Liver (tissue), 9 donors: ENCODE data around the gene METTL15. TPM values are rescaled to one million over a fixed set of nuclear protein-coding genes. Genes with fewer than 3 reads are reported as not detected.

Experiments
- DNase-seq: peaks from one replicate; pipeline ENCODE4 v3.0.0-alpha.2; 2017; ENCODE audit warnings: low spot score
- H3K27ac ChIP-seq, 2 donors: one replicate each; pipeline ENCODE4 v1.7.0; 2013; ENCODE audit warnings: inconsistent platforms in 2 of 2, low read length in 2 of 2, control low read depth in 1 of 2, low read depth in 1 of 2, mild to moderate bottlenecking in 1 of 2
- H3K27me3 ChIP-seq, 4 donors: one replicate each; pipeline versions ENCODE4 v1.6.1 to v1.7.0; 2013; ENCODE audit warnings: low read length in 3 of 4, inconsistent platforms in 1 of 4, mild to moderate bottlenecking in 1 of 4, moderate library complexity in 1 of 4; ENCODE audit not compliant: control insufficient read depth in 4 of 4, insufficient read depth in 4 of 4
- H3K36me3 ChIP-seq, 4 donors: one replicate each; pipeline versions ENCODE4 v1.6.1 to v1.7.0; 2013; ENCODE audit warnings: low read length in 3 of 4, mild to moderate bottlenecking in 3 of 4, low read depth in 1 of 4, moderate library complexity in 1 of 4; ENCODE audit not compliant: control insufficient read depth in 4 of 4, insufficient read depth in 3 of 4
- H3K4me1 ChIP-seq, 4 donors: one replicate each; pipeline versions ENCODE4 v1.6.1 to v1.7.0; 2013; ENCODE audit warnings: low read length in 3 of 4, mild to moderate bottlenecking in 3 of 4, moderate library complexity in 1 of 4; ENCODE audit not compliant: control insufficient read depth in 4 of 4, insufficient read depth in 4 of 4
- H3K4me3 ChIP-seq, 3 donors: one replicate each; pipeline versions ENCODE4 v1.6.1 to v1.7.0; 2013; ENCODE audit warnings: low read length in 3 of 3, control low read depth in 1 of 3, low read depth in 1 of 3, mild to moderate bottlenecking in 1 of 3
- H3K9ac ChIP-seq, 2 donors: one replicate each; pipeline ENCODE4 v1.7.0; 2013; ENCODE audit warnings: low read length in 2 of 2, mild to moderate bottlenecking in 2 of 2, moderate library complexity in 2 of 2, control low read depth in 1 of 2, low read depth in 1 of 2
- H3K9me3 ChIP-seq, 4 donors: one replicate each; pipeline versions ENCODE4 v1.6.1 to v1.7.0; 2013; ENCODE audit warnings: low read length in 3 of 4; ENCODE audit not compliant: control insufficient read depth in 4 of 4
- EGR1 ChIP-seq, 2 donors: IDR thresholded peaks; 2 replicates each; pipeline ENCODE4 v1.6.1; 2016 to 2018; ENCODE audit warnings: antibody characterized with exemption in 2 of 2, low read depth in 2 of 2
- FOXA2 ChIP-seq: IDR thresholded peaks from 2 replicates; pipeline ENCODE4 v1.6.1; 2016; ENCODE audit warnings: antibody characterized with exemption
- HNF4A ChIP-seq, 2 donors: conservative IDR thresholded peaks; 2 replicates each; pipeline ENCODE4 v1.6.1; 2016; ENCODE audit warnings: antibody characterized with exemption in 2 of 2, mild to moderate bottlenecking in 2 of 2
- HNF4G ChIP-seq: IDR thresholded peaks from 2 replicates; pipeline ENCODE4 v1.6.1; 2016; ENCODE audit warnings: antibody characterized with exemption
- JUND ChIP-seq, 2 donors: IDR thresholded peaks; 2 replicates each; pipeline ENCODE4 v1.6.1; 2016; ENCODE audit warnings: antibody characterized with exemption in 2 of 2
- NR2F2 ChIP-seq: IDR thresholded peaks from 2 replicates; pipeline ENCODE4 v1.6.1; 2016; ENCODE audit warnings: antibody characterized with exemption
- RAD21 ChIP-seq, 2 donors: IDR thresholded peaks; 2 replicates each; pipeline ENCODE4 v1.6.1; 2016; ENCODE audit warnings: antibody characterized with exemption in 2 of 2, mild to moderate bottlenecking in 2 of 2
- RXRA ChIP-seq, 2 donors: IDR thresholded peaks; 2 replicates each; pipeline ENCODE4 v1.6.1; 2017 to 2018; ENCODE audit warnings: antibody characterized with exemption in 2 of 2, mild to moderate bottlenecking in 1 of 2
- SP1 ChIP-seq: IDR thresholded peaks from 2 replicates; pipeline ENCODE4 v1.6.1; 2018; ENCODE audit warnings: antibody characterized with exemption, mild to moderate bottlenecking
- YY1 ChIP-seq: IDR thresholded peaks from 2 replicates; pipeline ENCODE4 v1.6.1; 2016; ENCODE audit warnings: antibody characterized with exemption, mild to moderate bottlenecking
- WGBS: extraction: QIAGEN DNeasy Blood & Tissue Kit; methylation state at CpG from one replicate; pipeline ENCODE4 v1.1.7; 2013; 5-methylcytosine and 5-hydroxymethylcytosine counted together
- polyA plus RNA-seq, 2 donors: library from polyadenylated mRNA; stranded (reverse) in 1 of 2; unstranded in 1 of 2; fragments of 200-250 nt in 1 of 2; fragments of >200 nt in 1 of 2; fragmentation: Nextera tagmentation in 1 of 2; extraction: Ambion mirVana in 1 of 2; gene quantifications; one replicate each; pipeline versions ENCODE4 v1.2.1 to v1.2.3, GENCODE V29; 2013 to 2015
- total RNA-seq, 2 donors: library from RNA; depleted of rRNA; stranded (reverse); fragments of >200 nt; gene quantifications; one replicate each; pipeline ENCODE4 v1.2.3, GENCODE V29; 2014
- TF ChIP-seq, protein P1 (sequence below): fragments of 150-350 bp; IDR thresholded peaks from 2 replicates; pipeline ENCODE4 v1.5.1; 2017; ENCODE audit warnings: improper control_type of control experiment, low read depth, low read length; ENCODE audit not compliant: missing input control
- TF ChIP-seq, protein P2 (sequence below): IDR thresholded peaks from 2 replicates; pipeline ENCODE4 v1.6.1; 2016; ENCODE audit warnings: antibody characterized with exemption, mild to moderate bottlenecking
- TF ChIP-seq, protein P3 (sequence below): IDR thresholded peaks from 2 replicates; pipeline ENCODE4 v1.6.1; 2016; ENCODE audit warnings: antibody characterized with exemption
- TF ChIP-seq, protein P4 (sequence below): IDR thresholded peaks from 2 replicates; pipeline ENCODE4 v1.6.1; 2016; ENCODE audit warnings: antibody characterized with exemption
- TF ChIP-seq, protein P5 (sequence below): IDR thresholded peaks from 2 replicates; pipeline ENCODE4 v1.6.1; 2016; ENCODE audit warnings: antibody characterized with exemption
- donor health status: healthy.
- donor health status: healthy.
- donor health status: healthy.
- donor health status: healthy.
- donor health status: healthy.

The METTL15 gene
- total and polyA plus RNA-seq, 4 donors, result 4.1 to 11.5 (median 8.1) TPM

DNA sequence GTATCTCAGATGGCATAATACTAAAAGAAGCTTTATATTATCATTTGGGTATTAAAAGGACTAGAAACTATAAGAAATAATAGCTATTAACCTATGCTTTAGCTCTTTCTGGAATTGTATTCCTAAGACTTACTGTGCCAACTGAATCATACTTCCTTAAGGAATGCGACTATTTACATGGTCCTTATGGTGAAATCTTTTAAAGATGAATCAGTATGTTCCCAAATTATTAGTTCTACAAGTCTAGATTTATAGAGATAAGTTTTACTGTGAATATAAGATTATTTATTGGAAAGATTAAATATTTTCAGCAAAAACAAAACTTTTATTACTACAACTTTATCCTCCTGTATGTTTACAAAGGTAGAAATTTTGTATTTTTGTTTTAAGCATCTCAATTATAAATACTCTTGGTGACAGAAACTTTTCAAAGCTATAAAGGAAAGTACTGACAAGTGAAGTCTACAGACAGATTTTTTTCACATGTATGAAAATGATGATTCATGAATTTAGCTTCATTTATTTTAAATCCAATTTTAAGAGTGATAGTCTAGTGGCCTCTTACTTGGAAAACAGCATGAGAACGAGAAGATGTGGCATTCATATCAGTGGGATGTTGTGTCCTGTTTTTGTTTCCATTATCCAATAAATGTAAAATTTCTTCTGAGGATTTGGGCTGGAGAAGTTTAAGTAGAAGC is 18.0 kb upstream of the METTL15 start (continued):
- no peak for TF ChIP-seq EGR1 (IDR thresholded peaks at IDR 0.05; ENCODE audit: low read depth in 2 of 2)

DNA sequence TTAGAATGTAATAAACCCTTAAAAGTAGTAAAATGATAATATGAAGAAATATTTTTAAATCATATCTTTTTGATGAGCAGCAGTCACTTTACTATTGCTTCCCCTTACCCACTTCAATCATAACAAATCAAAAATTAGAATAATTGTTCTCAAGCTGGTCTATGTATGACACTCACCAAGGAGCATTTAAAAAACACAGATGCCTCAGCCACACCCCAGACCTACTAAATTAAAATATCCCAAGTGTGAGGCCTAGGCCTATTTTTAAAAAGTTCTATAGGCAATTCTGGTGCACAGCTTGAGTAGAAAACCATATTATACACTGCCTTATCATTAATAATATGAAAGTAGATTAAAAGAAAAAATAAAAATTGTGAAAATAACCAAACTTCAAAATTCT is 15.4 kb upstream of the METTL15 start:
- Histone ChIP-seq H3K36me3 (no peaks in the 10 kb centered on the region), H3K9ac (no peak overlapping the region), H3K27me3 (no peaks in the 10 kb centered on the region), H3K9me3 (no peaks in the 10 kb centered on the region), H3K27ac (no peak overlapping the region), H3K4me1 (no peaks in the 10 kb centered on the region), H3K4me3 (no peak overlapping the region)
- TF ChIP-seq NR2F2 (no peak), JUND (IDR thresholded peaks at IDR 0.05) (no peak), HNF4A (conservative IDR thresholded peaks at IDR 0.05) (no peak), FOXA2 (no peak), RAD21 (IDR thresholded peaks at IDR 0.05) (no peak), SP1 (no peak), HNF4G (no peak)
- TF ChIP-seq, protein P1, sequence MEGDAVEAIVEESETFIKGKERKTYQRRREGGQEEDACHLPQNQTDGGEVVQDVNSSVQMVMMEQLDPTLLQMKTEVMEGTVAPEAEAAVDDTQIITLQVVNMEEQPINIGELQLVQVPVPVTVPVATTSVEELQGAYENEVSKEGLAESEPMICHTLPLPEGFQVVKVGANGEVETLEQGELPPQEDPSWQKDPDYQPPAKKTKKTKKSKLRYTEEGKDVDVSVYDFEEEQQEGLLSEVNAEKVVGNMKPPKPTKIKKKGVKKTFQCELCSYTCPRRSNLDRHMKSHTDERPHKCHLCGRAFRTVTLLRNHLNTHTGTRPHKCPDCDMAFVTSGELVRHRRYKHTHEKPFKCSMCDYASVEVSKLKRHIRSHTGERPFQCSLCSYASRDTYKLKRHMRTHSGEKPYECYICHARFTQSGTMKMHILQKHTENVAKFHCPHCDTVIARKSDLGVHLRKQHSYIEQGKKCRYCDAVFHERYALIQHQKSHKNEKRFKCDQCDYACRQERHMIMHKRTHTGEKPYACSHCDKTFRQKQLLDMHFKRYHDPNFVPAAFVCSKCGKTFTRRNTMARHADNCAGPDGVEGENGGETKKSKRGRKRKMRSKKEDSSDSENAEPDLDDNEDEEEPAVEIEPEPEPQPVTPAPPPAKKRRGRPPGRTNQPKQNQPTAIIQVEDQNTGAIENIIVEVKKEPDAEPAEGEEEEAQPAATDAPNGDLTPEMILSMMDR, result no peak
- TF ChIP-seq, protein P2, sequence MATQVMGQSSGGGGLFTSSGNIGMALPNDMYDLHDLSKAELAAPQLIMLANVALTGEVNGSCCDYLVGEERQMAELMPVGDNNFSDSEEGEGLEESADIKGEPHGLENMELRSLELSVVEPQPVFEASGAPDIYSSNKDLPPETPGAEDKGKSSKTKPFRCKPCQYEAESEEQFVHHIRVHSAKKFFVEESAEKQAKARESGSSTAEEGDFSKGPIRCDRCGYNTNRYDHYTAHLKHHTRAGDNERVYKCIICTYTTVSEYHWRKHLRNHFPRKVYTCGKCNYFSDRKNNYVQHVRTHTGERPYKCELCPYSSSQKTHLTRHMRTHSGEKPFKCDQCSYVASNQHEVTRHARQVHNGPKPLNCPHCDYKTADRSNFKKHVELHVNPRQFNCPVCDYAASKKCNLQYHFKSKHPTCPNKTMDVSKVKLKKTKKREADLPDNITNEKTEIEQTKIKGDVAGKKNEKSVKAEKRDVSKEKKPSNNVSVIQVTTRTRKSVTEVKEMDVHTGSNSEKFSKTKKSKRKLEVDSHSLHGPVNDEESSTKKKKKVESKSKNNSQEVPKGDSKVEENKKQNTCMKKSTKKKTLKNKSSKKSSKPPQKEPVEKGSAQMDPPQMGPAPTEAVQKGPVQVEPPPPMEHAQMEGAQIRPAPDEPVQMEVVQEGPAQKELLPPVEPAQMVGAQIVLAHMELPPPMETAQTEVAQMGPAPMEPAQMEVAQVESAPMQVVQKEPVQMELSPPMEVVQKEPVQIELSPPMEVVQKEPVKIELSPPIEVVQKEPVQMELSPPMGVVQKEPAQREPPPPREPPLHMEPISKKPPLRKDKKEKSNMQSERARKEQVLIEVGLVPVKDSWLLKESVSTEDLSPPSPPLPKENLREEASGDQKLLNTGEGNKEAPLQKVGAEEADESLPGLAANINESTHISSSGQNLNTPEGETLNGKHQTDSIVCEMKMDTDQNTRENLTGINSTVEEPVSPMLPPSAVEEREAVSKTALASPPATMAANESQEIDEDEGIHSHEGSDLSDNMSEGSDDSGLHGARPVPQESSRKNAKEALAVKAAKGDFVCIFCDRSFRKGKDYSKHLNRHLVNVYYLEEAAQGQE, result no peak
- TF ChIP-seq, protein P3, sequence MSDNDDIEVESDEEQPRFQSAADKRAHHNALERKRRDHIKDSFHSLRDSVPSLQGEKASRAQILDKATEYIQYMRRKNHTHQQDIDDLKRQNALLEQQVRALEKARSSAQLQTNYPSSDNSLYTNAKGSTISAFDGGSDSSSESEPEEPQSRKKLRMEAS, result no peak
- TF ChIP-seq, protein P4, sequence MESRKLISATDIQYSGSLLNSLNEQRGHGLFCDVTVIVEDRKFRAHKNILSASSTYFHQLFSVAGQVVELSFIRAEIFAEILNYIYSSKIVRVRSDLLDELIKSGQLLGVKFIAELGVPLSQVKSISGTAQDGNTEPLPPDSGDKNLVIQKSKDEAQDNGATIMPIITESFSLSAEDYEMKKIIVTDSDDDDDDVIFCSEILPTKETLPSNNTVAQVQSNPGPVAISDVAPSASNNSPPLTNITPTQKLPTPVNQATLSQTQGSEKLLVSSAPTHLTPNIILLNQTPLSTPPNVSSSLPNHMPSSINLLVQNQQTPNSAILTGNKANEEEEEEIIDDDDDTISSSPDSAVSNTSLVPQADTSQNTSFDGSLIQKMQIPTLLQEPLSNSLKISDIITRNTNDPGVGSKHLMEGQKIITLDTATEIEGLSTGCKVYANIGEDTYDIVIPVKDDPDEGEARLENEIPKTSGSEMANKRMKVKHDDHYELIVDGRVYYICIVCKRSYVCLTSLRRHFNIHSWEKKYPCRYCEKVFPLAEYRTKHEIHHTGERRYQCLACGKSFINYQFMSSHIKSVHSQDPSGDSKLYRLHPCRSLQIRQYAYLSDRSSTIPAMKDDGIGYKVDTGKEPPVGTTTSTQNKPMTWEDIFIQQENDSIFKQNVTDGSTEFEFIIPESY, result no peak
- TF ChIP-seq, protein P5, sequence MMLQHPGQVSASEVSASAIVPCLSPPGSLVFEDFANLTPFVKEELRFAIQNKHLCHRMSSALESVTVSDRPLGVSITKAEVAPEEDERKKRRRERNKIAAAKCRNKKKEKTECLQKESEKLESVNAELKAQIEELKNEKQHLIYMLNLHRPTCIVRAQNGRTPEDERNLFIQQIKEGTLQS, result no peak
- DNase-seq, result no peak

DNA sequence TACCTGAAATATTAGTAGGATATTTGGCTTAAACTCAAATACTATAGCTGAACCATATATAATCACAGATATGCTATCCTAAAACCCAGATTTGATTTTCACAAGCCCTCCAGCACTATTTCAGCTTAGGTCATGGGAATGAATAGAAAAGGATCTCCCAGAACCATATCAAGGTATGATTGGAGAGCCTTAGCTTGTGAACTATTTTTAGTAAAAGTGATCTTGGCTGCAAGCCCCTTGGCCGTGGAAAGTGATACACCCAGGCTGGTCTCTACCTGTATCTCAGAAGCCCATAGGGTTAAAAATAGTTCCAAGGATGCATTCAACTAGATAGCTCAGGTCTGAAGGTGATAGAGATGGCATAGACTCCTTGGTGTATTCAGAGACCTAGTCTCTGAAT is 9.9 kb upstream of the METTL15 start:
- Histone ChIP-seq H3K36me3 (no peaks in the 10 kb centered on the region), H3K4me3 (no peak overlapping the region), H3K4me1 (no peaks in the 10 kb centered on the region), H3K9me3 (no peaks in the 10 kb centered on the region), H3K27ac (no peak overlapping the region), H3K9ac (no peak overlapping the region), H3K27me3 (no peaks in the 10 kb centered on the region)
- WGBS, result 92% methylated on average over 1 of the region's 1 CpG
- DNase-seq, result no peak
- TF ChIP-seq, protein P4, result no peak
- TF ChIP-seq SP1 (no peak), HNF4G (no peak), RAD21 (IDR thresholded peaks at IDR 0.05) (no peak), FOXA2 (no peak), YY1 (no peak), RXRA (IDR thresholded peaks at IDR 0.05) (no peak), NR2F2 (no peak)
- TF ChIP-seq, protein P1, result no peak
- TF ChIP-seq, protein P5, result no peak
